Heart right ventricle (tissue), 16 donors: ENCODE results near the gene OR5J2. TPM values are rescaled to one million over a fixed set of nuclear protein-coding genes. Genes with fewer than 3 reads are reported as not detected.

Experiments
- ATAC-seq, 8 donors: fragments of 200-7000 bp; cut with Tn5 transposase; one replicate each; pipeline ENCODE4 v1.9.1; 2020; ENCODE audit warnings: mild to moderate bottlenecking in 8 of 8, moderate library complexity in 8 of 8, moderate number of reproducible peaks in 1 of 8
- DNase-seq, 2 donors: peaks; one replicate each; pipeline ENCODE4 v3.0.0-alpha.2; 2020
- H3K27ac ChIP-seq, 10 donors: fragments of 200-600 bp; sonication (generic) in 2 of 10; one replicate each; pipeline versions ENCODE4 v1.5.0 to v1.8.0; 2020 to 2022; ENCODE audit warnings: mild to moderate bottlenecking in 3 of 10
- H3K27me3 ChIP-seq, 7 donors: fragments of 200-600 bp; one replicate each; pipeline ENCODE4 v1.8.0; 2021 to 2022; ENCODE audit warnings: mild to moderate bottlenecking in 2 of 7
- H3K36me3 ChIP-seq, 9 donors: fragments of 200-600 bp; sonication (generic) in 1 of 9; one replicate each; pipeline versions ENCODE4 v1.5.0 to v1.8.0; 2020 to 2022; ENCODE audit warnings: mild to moderate bottlenecking in 2 of 9
- H3K4me1 ChIP-seq, 9 donors: fragments of 200-600 bp; sonication (generic) in 1 of 9; one replicate each; pipeline versions ENCODE4 v1.5.0 to v1.8.0; 2020 to 2022; ENCODE audit warnings: mild to moderate bottlenecking in 4 of 9
- H3K4me3 ChIP-seq, 10 donors: fragments of 200-600 bp; sonication (generic) in 2 of 10; one replicate each; pipeline versions ENCODE4 v1.5.0 to v1.8.0; 2020 to 2022; ENCODE audit warnings: mild to moderate bottlenecking in 7 of 10, moderate library complexity in 2 of 10
- H3K9me3 ChIP-seq, 11 donors: fragments of 200-600 bp in 10 of 11; sonication (generic) in 2 of 11; one replicate each; pipeline versions ENCODE4 v1.5.0 to v1.8.0; 2013 to 2022; ENCODE audit warnings: mild to moderate bottlenecking in 2 of 11, control low read depth in 1 of 11, moderate library complexity in 1 of 11
- CTCF ChIP-seq, 9 donors: fragments of 200-600 bp; sonication (generic) in 2 of 9; IDR thresholded peaks; one replicate each; pipeline versions ENCODE4 v1.5.0 to v1.8.0; 2021 to 2022; ENCODE audit warnings: antibody characterized with exemption in 9 of 9, mild to moderate bottlenecking in 5 of 9, moderate library complexity in 1 of 9
- WGBS, 2 donors: extraction: QIAGEN DNeasy Blood & Tissue Kit; methylation state at CpG; one replicate each; pipeline ENCODE4 v1.1.7; 2013; ENCODE audit warnings: inconsistent platforms in 1 of 2; 5-methylcytosine and 5-hydroxymethylcytosine counted together
- intact Hi-C, 10 donors: fragments of 100-400 bp; cut with DNase I; formaldehyde crosslinking; loops; one replicate each; pipeline versions ENCODE4 v1.11.1 to v1.14.2; 2022
- polyA plus RNA-seq, 2 donors: library from polyadenylated mRNA; stranded (reverse); fragments of 200-250 nt; gene quantifications; one replicate each; pipeline ENCODE4 v1.2.3, GENCODE V29; 2013
- total RNA-seq, 10 donors: library from RNA; stranded (reverse); fragmentation: NEBNext Ultra II Directional in 3 of 10; extraction: Animal tissue kit (Norgen Biotek cat#: 25700) in 3 of 10; gene quantifications; one replicate each; pipeline versions ENCODE4 v1.2.1 to v1.2.4, GENCODE V29; 2021 to 2023
- donor health status: Arrhythmogenic right ventricular cardiomyopathy.
- donor health status: ischemic (EF 13 %, LVEDD 7.1; RV severe dilation, severe dysfunction).
- donor health status: healthy with polysubstance abuse.
- donor health status: DM: no; HTN: yes; CAD: no.
- donor health status: DM: no; HTN: no; CAD: no.
- donor health status: ischemic (EF 25% LVEDD 6.9; RV normal size, moderate dysfunction).
- donor health status: ischemic (EF 25% LVEDD 5.7; RV mildly dilated, moderate dysfunction).
- donor health status: healthy.
- donor health status: DM: yes; HTN: yes; CAD: no.
- donor health status: Ischemic cardiomyopathy.
- donor health status: ischemic (EF 35%, LVEDD 5.7; RV mildly dilated, moderate dysfunction).
- donor health status: nonischemic (EF 11% LVEDD 7.7; RV severe dilation, severe dysfunction).
- donor health status: DM: yes; HTN: yes; CAD: no.
- donor health status: PGD.
- donor health status: ischemic (EF 29% LVEDD 5.4; RV normal size, mild dysfunction).
- donor health status: nonischemic (EF 23%, LVEDD 6.1; RV moderate dilation, normal function).

Gene OR5J2
- total and polyA plus RNA-seq, 12 donors, result not detected

- Histone ChIP-seq H3K4me1 (no peaks in the 10 kb centered on the region), H3K27ac (no peak overlapping the region), H3K9me3 (peaks cover 0 to 30% (median 10%) of the 10 kb centered on the region in 11 donors), H3K36me3 (no peaks in the 10 kb centered on the region), H3K27me3 (no peaks in the 10 kb centered on the region), H3K4me3 (no peak overlapping the region)
- no peak for DNase-seq
- intact Hi-C loops, result no loop called here
- WGBS, 2 donors, result 83 to 85% methylated on average over 3 of the region's 3 CpGs
- TF ChIP-seq CTCF (IDR thresholded peaks at IDR 0.05), result no peak
- ATAC-seq, result no peak
These were observed 12.2 kb downstream of the OR5J2 start for GRCh38 chr11:56188602-56189001.

DNA sequence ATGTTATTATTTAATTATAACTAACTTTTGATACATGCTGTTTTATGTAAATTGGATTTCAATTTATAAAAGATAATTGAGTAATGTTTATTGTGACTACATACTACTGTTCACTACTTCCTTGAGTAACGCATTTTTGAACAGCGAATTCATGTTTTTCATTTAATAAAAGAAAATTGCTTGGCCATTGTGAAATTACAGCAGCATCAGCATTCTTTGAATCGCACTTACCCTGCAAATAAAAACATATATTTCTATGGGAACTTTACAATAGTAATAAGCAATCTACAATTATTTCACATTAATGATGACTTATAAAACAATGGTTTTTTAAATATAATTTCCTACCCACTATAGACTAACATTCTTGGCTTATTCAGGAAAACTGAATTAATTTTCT, 20.3 kb downstream of the OR5J2 start:
- no peak for ATAC-seq
- 82% methylated on average over 3 of the region's 3 CpGs for WGBS, 2 donors
- Histone ChIP-seq H3K36me3 (no peaks in the 10 kb centered on the region), H3K9me3 (peaks cover 0 to 21% (median 5%) of the 10 kb centered on the region in 11 donors), H3K4me1 (no peaks in the 10 kb centered on the region), H3K4me3 (no peak overlapping the region), H3K27me3 (no peaks in the 10 kb centered on the region), H3K27ac (no peak overlapping the region)
- no peak for DNase-seq
- no peak for TF ChIP-seq CTCF (IDR thresholded peaks at IDR 0.05)
- intact Hi-C loops, result no loop called here

DNA sequence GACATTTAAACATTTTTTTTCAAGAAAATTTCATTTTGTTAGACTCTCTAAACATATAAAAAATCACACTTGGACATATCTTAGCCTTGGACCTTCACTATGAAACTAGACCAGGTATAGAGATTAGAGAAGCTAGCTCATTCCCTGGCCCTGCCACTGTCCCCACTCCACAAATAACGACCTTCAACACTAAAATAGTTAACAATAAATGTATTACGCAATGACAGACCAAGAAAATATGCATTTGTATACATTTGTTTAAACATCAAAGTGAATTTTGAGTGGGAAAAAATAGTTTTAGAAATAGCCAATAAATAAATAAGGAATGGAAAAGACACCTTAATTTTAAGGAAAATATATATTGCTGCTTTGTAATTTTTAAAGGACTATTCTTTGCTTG, 20.9 kb downstream of the OR5J2 start:
- Histone ChIP-seq H3K9me3 (peaks cover 0 to 15% (median 0%) of the 10 kb centered on the region in 11 donors), H3K4me3 (no peak overlapping the region), H3K36me3 (no peaks in the 10 kb centered on the region), H3K4me1 (no peaks in the 10 kb centered on the region), H3K27me3 (no peaks in the 10 kb centered on the region), H3K27ac (no peak overlapping the region)
- no peak for ATAC-seq
- no peak for TF ChIP-seq CTCF (IDR thresholded peaks at IDR 0.05)
- DNase-seq, result no peak
- intact Hi-C loops, result no loop called here
- 55 to 65% methylated on average over 2 of the region's 2 CpGs for WGBS, 2 donors

GRCh38 chr11:56207790-56208189, 31.4 kb downstream of the OR5J2 start:
- Histone ChIP-seq H3K9me3 (peaks cover 0 to 8% (median 0%) of the 10 kb centered on the region in 11 donors), H3K27me3 (no peaks in the 10 kb centered on the region), H3K27ac (no peak overlapping the region), H3K36me3 (no peaks in the 10 kb centered on the region), H3K4me1 (no peaks in the 10 kb centered on the region), H3K4me3 (no peak overlapping the region)
- no peak for TF ChIP-seq CTCF (IDR thresholded peaks at IDR 0.05)
- intact Hi-C loops, result no loop called here
- WGBS, 2 donors, result 38 to 46% methylated on average over 1 of the region's 1 CpG
- ATAC-seq, result no peak
- DNase-seq, result no peak
